IgD-negative memory B cell (primary cell): Measurements from ENCODE around the gene ADGRB3. TPM values are rescaled to one million over a fixed set of nuclear protein-coding genes. Genes with fewer than 3 reads are reported as not detected.
"Not testable (repeated sequence)": the region's sequence is repeated elsewhere in the genome, so short reads cannot be mapped to it uniquely, and the experiment has no call there.

Experiments used
- H3K27ac Mint-ChIP-seq, 3 donors: one replicate each; pipeline ENCODE4 v1.8.0; 2020 to 2022; ENCODE audit warnings: mild to moderate bottlenecking in 3 of 3, mixed read lengths in 3 of 3, moderate library complexity in 1 of 3
- H3K27me3 Mint-ChIP-seq: one replicate; pipeline ENCODE4 v1.8.0; 2021; ENCODE audit warnings: mixed read lengths
- H3K36me3 Mint-ChIP-seq: one replicate; pipeline ENCODE4 v1.8.0; 2020; ENCODE audit warnings: mild to moderate bottlenecking, mixed read lengths
- H3K4me1 Mint-ChIP-seq, 3 donors: one replicate each; pipeline ENCODE4 v1.8.0; 2020 to 2022; ENCODE audit warnings: mixed read lengths in 3 of 3, mild to moderate bottlenecking in 1 of 3
- H3K4me3 Mint-ChIP-seq, 4 donors: one replicate each; pipeline ENCODE4 v1.8.0; 2020 to 2022; ENCODE audit warnings: mild to moderate bottlenecking in 4 of 4, mixed read lengths in 4 of 4, moderate library complexity in 3 of 4
- H3K9me3 Mint-ChIP-seq, 3 donors: one replicate each; pipeline ENCODE4 v1.8.0; 2020 to 2021; ENCODE audit warnings: mixed read lengths in 3 of 3, mild to moderate bottlenecking in 1 of 3
- polyA plus RNA-seq: library from polyadenylated mRNA; unstranded; fragments of 300-500 nt; fragmentation: Illumina TruSeq; gene quantifications from one replicate; pipeline ENCODE4 v1.2.3, GENCODE V29; 2021

The ADGRB3 gene
- polyA plus RNA-seq, 1 donor from 2014 or later, result not detected

- Mint-ChIP-seq H3K36me3 (no peaks in the 10 kb centered on the region), H3K4me1 (no peaks in the 10 kb centered on the region), H3K27ac (no peak overlapping the region), H3K4me3 (no peak overlapping the region), H3K27me3 (no peaks in the 10 kb centered on the region), H3K9me3 (peaks cover 0 to 3% (median 0%) of the 10 kb centered on the region in 3 donors)
Measured at GRCh38 chr6:68911334-68911733, 276.3 kb downstream of the ADGRB3 start.

GRCh38 chr6:68911811-68912210 is 276.7 kb downstream of the ADGRB3 start:
- Mint-ChIP-seq H3K4me3 (no peak overlapping the region), H3K4me1 (no peaks in the 10 kb centered on the region), H3K27me3 (no peaks in the 10 kb centered on the region), H3K27ac (no peak overlapping the region), H3K36me3 (no peaks in the 10 kb centered on the region), H3K9me3 (peaks cover 0 to 3% (median 0%) of the 10 kb centered on the region in 3 donors)

- H3K27me3 Mint-ChIP-seq, H3K36me3 Mint-ChIP-seq, H3K4me1 Mint-ChIP-seq, H3K4me3 Mint-ChIP-seq, H3K27ac Mint-ChIP-seq, H3K9me3 Mint-ChIP-seq: not testable (repeated sequence)
Measured at GRCh38 chr6:68912805-68913204, 277.7 kb downstream of the ADGRB3 start.

- Mint-ChIP-seq H3K9me3 (peaks cover 0 to 3% (median 0%) of the 10 kb centered on the region in 3 donors), H3K4me3 (no peak overlapping the region), H3K27ac (no peak overlapping the region), H3K4me1 (no peaks in the 10 kb centered on the region), H3K36me3 (no peaks in the 10 kb centered on the region), H3K27me3 (no peaks in the 10 kb centered on the region)
Measured at GRCh38 chr6:68915586-68915985, 280.5 kb downstream of the ADGRB3 start.

- no peak overlapping the region for H3K27ac Mint-ChIP-seq
- no peaks in the 10 kb centered on the region for H3K36me3 Mint-ChIP-seq
- H3K4me1 Mint-ChIP-seq, result no peaks in the 10 kb centered on the region
- no peak overlapping the region for H3K4me3 Mint-ChIP-seq
- no peaks in the 10 kb centered on the region for H3K27me3 Mint-ChIP-seq
- H3K9me3 Mint-ChIP-seq, result no peaks in the 10 kb centered on the region
Measured at GRCh38 chr6:68919537-68919936, 284.5 kb downstream of the ADGRB3 start.

GRCh38 chr6:68941345-68941744 is 306.3 kb downstream of the ADGRB3 start:
- Mint-ChIP-seq H3K36me3 (no peaks in the 10 kb centered on the region), H3K27ac (no peak overlapping the region), H3K27me3 (no peaks in the 10 kb centered on the region), H3K4me3 (no peak overlapping the region), H3K9me3 (no peaks in the 10 kb centered on the region), H3K4me1 (no peaks in the 10 kb centered on the region)

- no peak overlapping the region for H3K4me3 Mint-ChIP-seq
- H3K36me3 Mint-ChIP-seq, result no peaks in the 10 kb centered on the region
Measured at GRCh38 chr6:68947721-68948120, 312.6 kb downstream of the ADGRB3 start.

GRCh38 chr6:68951270-68951669 is 316.2 kb downstream of the ADGRB3 start:
- no peaks in the 10 kb centered on the region for H3K27me3 Mint-ChIP-seq
- no peak overlapping the region for H3K27ac Mint-ChIP-seq
- no peaks in the 10 kb centered on the region for H3K4me1 Mint-ChIP-seq
- no peaks in the 10 kb centered on the region for H3K36me3 Mint-ChIP-seq
- H3K4me3 Mint-ChIP-seq, result no peak overlapping the region
- H3K9me3 Mint-ChIP-seq, result no peaks in the 10 kb centered on the region

More at GRCh38 chr6:68947721-68948120, 312.6 kb downstream of the ADGRB3 start:
- H3K27ac Mint-ChIP-seq, result no peak overlapping the region
- no peaks in the 10 kb centered on the region for H3K4me1 Mint-ChIP-seq
- no peaks in the 10 kb centered on the region for H3K9me3 Mint-ChIP-seq
- no peaks in the 10 kb centered on the region for H3K27me3 Mint-ChIP-seq

GRCh38 chr6:68958327-68958726 is 323.2 kb downstream of the ADGRB3 start:
- Mint-ChIP-seq H3K4me3 (no peak overlapping the region), H3K27me3 (no peaks in the 10 kb centered on the region), H3K4me1 (no peaks in the 10 kb centered on the region), H3K9me3 (no peaks in the 10 kb centered on the region), H3K27ac (no peak overlapping the region), H3K36me3 (no peaks in the 10 kb centered on the region)

- H3K4me3 Mint-ChIP-seq, result no peak overlapping the region
- H3K36me3 Mint-ChIP-seq, result peaks cover 2% of the 10 kb centered on the region
- H3K27me3 Mint-ChIP-seq, result peaks cover 3% of the 10 kb centered on the region
- H3K4me1 Mint-ChIP-seq, result peaks cover 0 to 2% (median 0%) of the 10 kb centered on the region in 3 donors
- no peaks in the 10 kb centered on the region for H3K9me3 Mint-ChIP-seq
- peak overlapping the region in 1 of 3 donors; percentile 41 for H3K27ac Mint-ChIP-seq
Measured at GRCh38 chr6:68967549-68968300, 332.6 kb downstream of the ADGRB3 start.

- Mint-ChIP-seq H3K27me3 (peaks cover 3% of the 10 kb centered on the region), H3K27ac (peak overlapping the region in 1 of 3 donors; percentile 41), H3K4me3 (no peak overlapping the region), H3K36me3 (peaks cover 2% of the 10 kb centered on the region), H3K4me1 (peaks cover 0 to 2% (median 0%) of the 10 kb centered on the region in 3 donors), H3K9me3 (no peaks in the 10 kb centered on the region)
Measured at GRCh38 chr6:68968301-68968649, 333.2 kb downstream of the ADGRB3 start.

- Mint-ChIP-seq H3K36me3 (peaks cover under 1% of the 10 kb centered on the region), H3K27ac (no peak overlapping the region), H3K4me3 (no peak overlapping the region)
Measured at GRCh38 chr6:68973066-68973465, 338.0 kb downstream of the ADGRB3 start.

GRCh38 chr6:68975064-68975463 is 340.0 kb downstream of the ADGRB3 start:
- H3K9me3 Mint-ChIP-seq, result no peaks in the 10 kb centered on the region
- no peak overlapping the region for H3K27ac Mint-ChIP-seq
- no peaks in the 10 kb centered on the region for H3K27me3 Mint-ChIP-seq
- no peaks in the 10 kb centered on the region for H3K4me1 Mint-ChIP-seq
- no peak overlapping the region for H3K4me3 Mint-ChIP-seq
- H3K36me3 Mint-ChIP-seq, result no peaks in the 10 kb centered on the region

More at GRCh38 chr6:68973066-68973465, 338.0 kb downstream of the ADGRB3 start:
- H3K27me3 Mint-ChIP-seq, result no peaks in the 10 kb centered on the region
- no peaks in the 10 kb centered on the region for H3K9me3 Mint-ChIP-seq
- H3K4me1 Mint-ChIP-seq, result peaks cover 0 to under 1% (median 0%) of the 10 kb centered on the region in 3 donors

- Mint-ChIP-seq H3K27ac (no peak overlapping the region), H3K36me3 (no peaks in the 10 kb centered on the region), H3K4me1 (no peaks in the 10 kb centered on the region), H3K9me3 (no peaks in the 10 kb centered on the region), H3K4me3 (no peak overlapping the region), H3K27me3 (no peaks in the 10 kb centered on the region)
Measured at GRCh38 chr6:68975816-68976215, 340.7 kb downstream of the ADGRB3 start.

GRCh38 chr6:68976260-68976659 is 341.2 kb downstream of the ADGRB3 start:
- Mint-ChIP-seq H3K36me3 (no peaks in the 10 kb centered on the region), H3K27ac (no peak overlapping the region), H3K4me1 (no peaks in the 10 kb centered on the region), H3K4me3 (no peak overlapping the region), H3K9me3 (no peaks in the 10 kb centered on the region), H3K27me3 (no peaks in the 10 kb centered on the region)

GRCh38 chr6:68978411-68978810 is 343.3 kb downstream of the ADGRB3 start:
- H3K9me3 Mint-ChIP-seq, result no peaks in the 10 kb centered on the region
- no peak overlapping the region for H3K27ac Mint-ChIP-seq
- no peaks in the 10 kb centered on the region for H3K27me3 Mint-ChIP-seq
- H3K4me3 Mint-ChIP-seq, result no peak overlapping the region
- H3K36me3 Mint-ChIP-seq, result no peaks in the 10 kb centered on the region
- no peaks in the 10 kb centered on the region for H3K4me1 Mint-ChIP-seq
